Left cardiac atrium (tissue), 4 donors: ENCODE measurements around the gene EVA1A. TPM values are rescaled to one million over a fixed set of nuclear protein-coding genes. Genes with fewer than 3 reads are reported as not detected.

Experiments used
- ATAC-seq, 2 donors: fragments of 200-7000 bp; cut with Tn5 transposase; one replicate each; pipeline ENCODE4 v1.9.1; 2020; ENCODE audit warnings: mild to moderate bottlenecking in 2 of 2, moderate library complexity in 2 of 2
- DNase-seq: peaks from one replicate; pipeline ENCODE4 v3.0.0-alpha.2; 2020
- intact Hi-C, 2 donors: fragments of 100-400 bp; cut with DNase I; formaldehyde crosslinking; loops; one replicate each; pipeline versions ENCODE4 v1.14.1 to v1.15.1; 2022 to 2023
- total RNA-seq, 2 donors: library from RNA; stranded (reverse); fragmentation: NEBNext Ultra II Directional; extraction: Animal tissue kit (Norgen Biotek cat#: 25700); gene quantifications; one replicate each; pipeline ENCODE4 v1.2.1, GENCODE V29; 2021
- donor health status: DM: no; HTN: yes; CAD: no.
- donor health status: DM: no; HTN: yes; CAD: no; lungs with severe emphysema.
- donor health status: DM: yes; HTN: yes; CAD: no.
- donor health status: Dilated cardiomyopathy.

EVA1A gene
- total RNA-seq, 2 donors from 2014 or later = 0.44 to 0.84 TPM

DNA sequence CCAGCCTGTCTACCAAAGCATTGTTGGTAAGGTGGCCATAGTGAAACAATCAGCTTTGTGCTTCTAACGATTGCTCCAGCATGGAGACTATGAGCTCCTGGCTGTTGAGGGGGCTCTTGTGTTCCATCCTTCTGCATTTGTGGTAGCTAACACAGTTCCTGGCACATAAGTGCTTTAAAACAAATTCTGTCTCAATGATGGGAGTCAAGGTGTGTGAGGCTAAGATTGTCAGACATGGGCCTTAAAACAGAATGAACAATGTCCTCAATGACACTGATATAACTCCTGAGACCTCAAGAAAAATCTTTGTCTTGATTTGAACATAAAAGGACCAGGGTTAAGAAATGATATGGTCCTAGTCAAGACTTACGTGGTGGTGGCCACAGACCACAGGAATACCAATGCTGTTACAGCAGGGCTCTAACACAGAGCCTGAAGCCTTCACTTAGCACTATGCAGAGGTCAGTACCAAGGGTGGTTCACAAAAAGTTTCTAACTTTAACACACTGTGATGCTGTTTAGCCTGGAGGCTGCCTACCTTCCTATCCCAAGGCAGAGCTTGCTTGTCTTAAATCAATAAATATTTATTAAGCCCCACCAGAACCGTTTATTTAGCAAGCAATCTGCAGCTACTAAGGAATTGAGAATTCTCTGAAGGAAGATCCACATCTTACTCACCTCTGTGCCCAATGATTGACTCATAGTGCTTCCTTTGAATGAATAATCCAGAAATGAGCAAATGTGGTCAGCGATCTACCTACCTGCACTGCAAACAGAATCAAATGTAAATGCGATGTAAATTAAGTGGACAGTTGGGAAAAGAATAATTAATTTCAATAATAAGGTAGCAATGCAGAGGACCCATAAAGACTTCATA is 35.1 kb downstream of the EVA1A start:
- intact Hi-C loops = no loop called here
- DNase-seq = no peak
- no peak for ATAC-seq

DNA sequence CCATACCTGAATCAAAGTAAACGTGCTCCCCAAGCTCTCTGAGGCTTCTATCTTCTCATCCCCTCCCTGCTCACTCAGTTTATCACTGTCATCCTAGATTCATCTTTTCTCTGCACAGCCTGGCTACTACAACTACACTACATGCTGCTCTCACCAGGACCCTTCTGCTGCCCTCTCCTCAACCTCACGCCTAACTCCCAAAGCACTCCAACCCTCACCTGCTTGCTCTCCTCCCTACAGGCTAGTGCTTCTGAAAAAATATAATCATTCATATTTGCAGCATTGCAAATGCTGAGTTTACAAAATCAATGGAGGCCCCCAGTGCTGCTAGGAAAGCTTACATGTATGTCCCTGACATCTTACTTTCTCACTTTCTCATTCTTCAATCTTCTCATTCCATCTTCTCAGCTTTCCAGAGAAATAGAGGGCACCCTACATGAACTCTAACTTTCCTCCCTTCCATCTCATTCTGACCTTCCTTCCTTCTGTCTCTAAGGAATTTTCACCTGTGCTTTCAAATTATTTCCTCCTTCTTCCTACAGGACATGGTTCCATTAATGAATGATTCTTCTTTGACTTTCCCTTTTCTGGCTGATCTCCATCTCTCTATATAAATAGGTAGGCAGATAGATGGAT is 36.3 kb downstream of the EVA1A start:
- no peak for DNase-seq
- intact Hi-C loops = no loop called here
- ATAC-seq = no peak

DNA sequence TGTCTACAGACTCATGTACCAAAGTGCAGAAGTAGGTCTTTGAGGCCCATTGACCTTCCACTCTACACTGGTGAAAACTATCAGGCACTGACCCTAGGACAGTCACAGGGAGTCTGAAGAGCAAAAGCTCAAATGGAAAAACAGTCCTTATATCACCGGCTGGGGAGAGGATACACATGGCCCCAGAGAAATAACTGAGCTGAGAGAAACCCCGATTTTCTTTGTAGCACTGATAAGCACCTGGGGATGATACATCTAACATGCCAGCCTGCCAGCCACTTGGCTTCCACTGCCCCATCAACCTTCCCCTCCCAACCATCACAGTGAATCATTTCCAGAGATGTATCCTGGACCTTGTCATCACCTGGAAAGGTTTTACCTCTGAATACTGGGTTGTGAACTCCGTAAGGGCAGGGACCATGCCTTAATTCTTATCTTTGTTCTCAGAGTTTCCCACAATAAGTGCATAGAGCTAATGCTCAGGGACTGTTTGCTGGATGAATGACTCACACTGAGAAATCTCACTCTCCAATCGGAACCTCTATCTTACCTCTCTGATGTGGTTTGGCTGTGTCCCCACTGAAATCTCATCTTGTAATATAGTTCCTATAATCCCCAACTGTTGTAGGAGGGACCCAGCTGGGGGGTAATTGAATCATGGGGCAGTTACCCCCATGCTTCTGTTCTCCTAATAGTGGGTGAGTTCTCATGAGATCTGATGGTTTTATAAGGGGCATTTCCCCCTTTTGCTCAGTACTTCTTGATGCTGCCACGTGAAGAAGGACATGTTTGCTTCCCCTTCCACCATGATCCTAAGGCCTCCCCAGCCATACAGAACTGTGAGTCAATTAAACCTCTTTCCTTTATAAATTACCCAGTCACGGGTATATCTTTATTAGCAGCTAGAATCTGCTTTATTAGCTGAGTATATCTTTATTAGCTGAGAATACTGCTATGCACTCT is 37.1 kb downstream of the EVA1A start:
- DNase-seq = no peak
- intact Hi-C loops = no loop called here
- peak in 1 of 2 donors; percentile 75 for ATAC-seq

DNA sequence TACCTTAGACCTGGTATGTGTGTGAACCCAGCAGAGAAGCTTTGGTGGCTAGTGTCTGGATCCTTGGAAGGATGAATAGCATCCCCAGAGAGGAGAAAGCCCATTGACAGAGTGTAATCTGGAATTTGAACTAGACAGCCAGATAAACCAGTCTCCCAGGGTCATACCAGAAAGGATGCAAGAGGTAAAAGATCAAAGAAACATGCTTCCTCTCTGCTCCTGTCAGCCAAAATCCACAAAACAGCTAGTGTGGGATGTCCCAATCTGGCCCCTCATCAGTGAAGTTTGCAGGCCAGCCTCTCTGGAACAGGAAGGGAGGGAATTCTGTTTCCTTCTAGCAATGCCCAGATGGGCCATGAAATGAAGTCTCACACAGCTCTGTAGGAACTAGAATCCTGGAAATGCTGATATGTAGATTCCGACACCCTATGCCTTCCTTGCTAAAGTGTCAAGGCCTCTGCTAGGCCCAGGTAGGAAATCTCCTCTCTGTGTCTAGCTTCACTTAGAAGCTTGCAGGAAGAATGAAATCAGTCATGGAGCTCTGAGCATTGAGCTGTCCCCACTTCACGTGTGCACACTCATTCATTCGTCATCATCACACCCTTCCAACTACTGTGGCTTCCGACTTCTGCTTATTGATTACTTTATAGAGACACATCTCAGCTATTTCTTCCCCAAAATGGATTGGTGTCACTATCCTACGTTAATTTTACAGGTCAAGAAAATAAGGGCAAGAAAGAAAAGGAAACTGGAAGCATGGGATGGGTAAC is 38.0 kb downstream of the EVA1A start:
- DNase-seq (no peak), ATAC-seq (no peak)
- intact Hi-C loops = no loop called here

DNA sequence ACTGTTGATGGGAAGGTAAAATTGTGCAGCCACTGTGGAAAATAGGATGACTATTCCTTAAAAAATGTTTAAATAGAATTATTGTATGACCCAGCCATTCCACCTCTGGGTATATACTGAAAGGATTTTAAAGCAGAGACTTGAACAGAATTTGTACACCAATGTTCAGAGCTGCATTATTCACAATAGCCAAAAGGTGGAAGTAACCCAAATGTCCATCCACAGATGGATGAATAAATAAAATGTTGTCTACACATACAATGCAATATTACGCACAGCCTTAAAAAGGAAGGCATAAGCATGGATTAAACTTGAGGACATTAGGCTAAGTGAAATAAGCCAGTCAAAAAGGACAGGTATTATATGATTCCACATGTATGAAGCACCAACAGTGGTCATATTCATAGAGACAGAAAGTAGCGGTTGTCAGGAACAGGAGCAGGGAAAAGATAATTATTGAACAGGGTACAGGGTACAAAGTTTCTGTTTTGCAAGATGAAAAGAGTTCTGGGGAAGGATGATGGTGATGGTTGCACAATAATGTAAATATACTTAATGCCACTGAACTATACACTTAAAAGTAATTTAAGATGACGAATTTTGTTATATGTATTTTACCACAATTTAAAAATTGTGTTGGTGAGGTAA is 39.4 kb downstream of the EVA1A start:
- no peak for DNase-seq
- ATAC-seq = no peak
- intact Hi-C loops = no loop called here

GRCh38 chr2:75519843-75520242 is 40.9 kb downstream of the EVA1A start:
- intact Hi-C loops = no loop called here

GRCh38 chr2:75518638-75519465 is 41.9 kb downstream of the EVA1A start:
- ATAC-seq (no peak), DNase-seq (no peak)
- intact Hi-C loops = no loop called here

More at GRCh38 chr2:75519843-75520242, 40.9 kb downstream of the EVA1A start:
- DNase-seq = no peak
- ATAC-seq = no peak

DNA sequence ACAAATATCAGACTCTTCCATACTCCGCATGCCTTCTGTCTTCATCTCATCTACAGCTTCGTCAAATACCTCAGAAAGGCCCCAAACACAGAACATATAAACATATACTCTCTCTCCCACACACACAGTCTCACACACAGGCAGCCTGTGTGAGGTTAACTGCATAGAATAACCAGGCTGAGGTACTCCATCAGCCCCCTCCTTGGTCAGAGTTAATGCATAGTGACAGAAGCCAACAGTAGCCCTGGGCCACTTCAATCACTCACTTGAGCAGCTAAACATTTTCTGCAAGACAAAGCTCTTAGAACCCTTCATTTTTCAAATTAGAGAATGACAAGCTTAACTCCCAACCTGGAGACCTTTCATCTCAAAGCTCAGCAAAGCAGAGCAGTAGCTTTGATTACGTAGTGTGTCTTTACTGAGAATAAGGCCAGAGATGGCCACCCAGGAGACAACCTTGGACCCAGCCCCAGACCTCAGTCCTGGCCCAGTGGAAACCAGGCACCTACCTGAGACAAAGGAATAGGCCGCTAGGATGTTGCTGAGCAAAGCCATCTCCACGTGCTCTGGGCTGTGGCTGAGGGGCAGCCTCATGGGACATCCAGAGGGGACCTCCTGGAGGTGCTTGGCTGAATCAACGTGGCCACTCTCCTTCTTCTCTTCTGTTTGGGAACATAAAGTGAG is 43.0 kb downstream of the EVA1A start:
- intact Hi-C loops = no loop called here
- no peak for DNase-seq
- ATAC-seq = no peak

DNA sequence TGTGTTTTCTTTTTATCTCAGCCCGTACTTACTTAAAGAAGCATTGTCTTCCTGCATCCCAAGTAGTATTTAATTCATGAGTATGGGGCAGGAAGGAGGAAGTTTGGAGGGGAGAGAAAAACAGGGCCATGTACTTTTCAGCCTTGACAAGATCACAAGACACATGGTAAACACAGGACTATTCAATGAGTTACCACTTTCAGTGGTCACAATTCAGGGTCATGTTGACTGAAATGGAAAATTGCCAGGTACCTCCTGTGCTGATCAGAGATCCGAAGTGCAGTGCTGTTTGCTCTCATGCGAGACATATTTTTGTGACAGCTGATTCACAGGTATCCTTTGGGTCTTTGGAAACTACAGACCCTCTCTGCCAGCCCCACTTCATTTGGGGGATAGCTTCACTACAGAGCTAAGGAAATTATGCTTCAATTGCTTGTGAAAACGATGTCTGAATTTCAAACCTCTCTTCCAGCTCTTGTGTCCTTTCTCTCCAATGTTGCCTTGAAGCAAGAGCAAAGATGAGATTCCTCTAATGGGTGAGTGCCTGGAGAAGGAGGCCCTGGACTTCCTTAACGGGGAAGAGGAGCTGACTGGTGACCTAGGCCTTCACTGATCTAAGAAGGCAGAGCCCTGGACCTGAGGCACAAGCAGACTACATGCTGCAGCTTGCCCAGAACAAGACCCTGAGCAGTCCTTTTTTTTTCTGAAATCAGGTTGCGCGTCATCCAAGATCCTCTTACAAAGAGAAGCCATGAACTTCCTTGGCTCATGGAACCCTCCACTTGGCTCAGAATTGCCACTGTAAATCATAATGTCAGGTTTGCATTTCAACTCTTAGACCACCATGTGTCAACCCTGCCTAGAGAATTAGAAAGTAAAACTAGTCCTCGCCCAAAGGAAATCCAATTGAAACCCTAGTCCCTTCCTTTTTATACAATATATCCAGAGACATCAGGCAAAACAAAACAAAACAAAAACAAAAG is 44.1 kb downstream of the EVA1A start:
- ATAC-seq (no peak), DNase-seq (no peak)
- intact Hi-C loops = no loop called here

- ATAC-seq (no peak), DNase-seq (no peak)
- intact Hi-C loops = no loop called here
These were observed 45.0 kb downstream of the EVA1A start for GRCh38 chr2:75515584-75516368.

GRCh38 chr2:75513616-75514170 is 47.0 kb downstream of the EVA1A start:
- DNase-seq (no peak), ATAC-seq (no peak)
- intact Hi-C loops = no loop called here

DNA sequence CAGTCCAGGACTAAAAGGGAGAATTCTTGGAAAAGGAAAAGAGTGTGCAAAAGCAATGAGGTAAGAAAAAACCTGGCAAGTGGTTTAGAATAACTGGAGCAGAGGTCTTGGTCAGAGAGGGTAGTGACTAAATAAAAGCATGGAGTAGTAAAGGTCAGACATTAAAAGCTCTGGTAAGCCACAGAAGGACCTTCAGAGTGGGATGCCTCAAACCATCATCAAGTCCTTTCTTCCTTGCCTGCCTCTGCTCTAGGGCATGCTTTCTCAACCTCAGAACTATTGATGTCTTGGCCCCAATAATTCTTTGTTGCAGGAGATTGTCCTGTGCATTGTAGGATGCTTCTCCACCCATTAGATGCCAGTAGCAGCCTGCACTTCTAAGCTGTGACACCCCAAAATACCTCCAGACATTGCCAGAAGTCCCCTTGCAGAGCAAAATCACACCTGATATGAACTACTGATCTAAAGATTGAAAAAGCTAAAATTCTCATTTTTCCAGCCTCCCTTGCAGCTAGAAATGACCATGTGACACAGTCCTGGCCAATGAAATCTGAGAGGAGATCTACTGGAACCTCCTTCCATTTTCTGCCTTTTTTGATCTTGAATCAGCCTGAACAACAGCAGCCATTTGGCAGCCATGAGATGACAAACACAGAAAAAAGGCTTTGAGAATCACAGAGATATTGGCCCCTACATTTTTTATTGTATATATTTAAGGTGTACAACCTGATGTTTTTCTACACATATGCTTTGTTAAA is 48.1 kb downstream of the EVA1A start:
- ATAC-seq (no peak), DNase-seq (no peak)
- intact Hi-C loops = no loop called here

- ATAC-seq (no peak), DNase-seq (no peak)
- intact Hi-C loops = no loop called here
These were observed 54.5 kb downstream of the EVA1A start for GRCh38 chr2:75506101-75506697.

DNA sequence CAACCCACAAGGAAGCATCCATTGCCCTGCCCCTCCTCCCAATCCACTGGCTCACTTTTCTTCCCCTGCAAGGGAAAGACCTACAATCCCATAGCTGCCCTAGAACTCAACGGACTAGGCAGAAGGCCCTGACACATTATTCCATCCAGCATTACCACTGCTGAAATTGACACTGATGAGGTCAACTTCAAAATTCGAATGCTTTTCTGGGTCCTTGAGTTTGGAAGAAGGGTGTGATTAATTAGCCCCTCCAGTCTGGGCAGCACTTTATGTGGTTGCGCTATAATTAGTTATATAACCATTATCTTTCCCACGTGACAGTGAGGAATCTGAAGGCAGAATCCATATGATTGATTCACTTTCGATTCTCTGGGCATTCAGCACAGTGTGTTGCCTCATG is 55.7 kb downstream of the EVA1A start:
- intact Hi-C loops = no loop called here
- ATAC-seq (no peak), DNase-seq (no peak)
